Psoas muscle (tissue), 8 donors: ENCODE measurements around the gene ASAP3. TPM values are rescaled to one million over a fixed set of nuclear protein-coding genes. Genes with fewer than 3 reads are reported as not detected.

Experiments used
- ATAC-seq, 4 donors: fragments of 200-7000 bp; cut with Tn5 transposase; one replicate each; pipeline ENCODE4 v1.9.1; 2020; ENCODE audit warnings: moderate library complexity in 3 of 4, mild to moderate bottlenecking in 2 of 4
- DNase-seq, 2 donors: peaks; one replicate each; pipeline ENCODE4 v3.0.0-alpha.2; 2020
- H3K27ac ChIP-seq: fragments of 200-600 bp; one replicate; pipeline ENCODE4 v1.8.0; 2022
- H3K27me3 ChIP-seq, 3 donors: fragments of 200-600 bp in 1 of 3; one replicate each; pipeline versions ENCODE4 v1.6.1 to v1.8.0; 2013 to 2022; ENCODE audit warnings: low read length in 2 of 3, mild to moderate bottlenecking in 2 of 3, moderate library complexity in 1 of 3; ENCODE audit not compliant: insufficient read depth in 3 of 3
- H3K36me3 ChIP-seq, 2 donors: fragments of 200-600 bp in 1 of 2; one replicate each; pipeline versions ENCODE4 v1.6.1 to v1.8.0; 2013 to 2022; ENCODE audit warnings: low read depth in 1 of 2, mild to moderate bottlenecking in 1 of 2, moderate library complexity in 1 of 2; ENCODE audit not compliant: insufficient read depth in 1 of 2
- H3K4me1 ChIP-seq: fragments of 200-600 bp; one replicate; pipeline ENCODE4 v1.8.0; 2022
- H3K4me3 ChIP-seq: fragments of 200-600 bp; one replicate; pipeline ENCODE4 v1.8.0; 2022; ENCODE audit warnings: mild to moderate bottlenecking
- H3K9me3 ChIP-seq: fragments of 200-600 bp; one replicate; pipeline ENCODE4 v1.8.0; 2022
- WGBS, 3 donors: extraction: QIAGEN DNeasy Blood & Tissue Kit; methylation state at CpG; one replicate each; pipeline versions ENCODE4 v1.1.6 to v1.1.7; 2013; 5-methylcytosine and 5-hydroxymethylcytosine counted together
- intact Hi-C, 2 donors: fragments of 100-400 bp; cut with DNase I; formaldehyde crosslinking; loops; one replicate each; pipeline versions ENCODE4 v1.11.0 to v1.14.2; 2022
- polyA plus RNA-seq, 3 donors: library from polyadenylated mRNA; stranded (reverse); fragments of 200-250 nt; gene quantifications; one replicate each; pipeline ENCODE4 v1.2.3, GENCODE V29; 2013
- total RNA-seq, 4 donors: library from RNA; stranded (reverse); fragmentation: NEBNext Ultra II Directional in 2 of 4; extraction: Animal tissue kit (Norgen Biotek cat#: 25700) in 2 of 4; gene quantifications; one replicate each; pipeline versions ENCODE4 v1.2.1 to v1.2.4, GENCODE V29; 2021 to 2023
- TF ChIP-seq, protein P1 (sequence below): fragments of 200-600 bp; IDR thresholded peaks from one replicate; pipeline ENCODE4 v1.8.0; 2022; ENCODE audit warnings: antibody characterized with exemption
- donor health status: healthy with polysubstance abuse.
- donor health status: DM: no; HTN: no; CAD: no; lungs with moderate emphysema.
- donor health status: Bipolar disorder and iron deficiency.
- donor health status: healthy.
- donor health status: DM: yes; HTN: yes; CAD: no.
- donor health status: DM: no; HTN: no; CAD: no.
- donor health status: DM: no; HTN: no; CAD: no.
- donor health status: DM: yes; HTN: yes; CAD: no.

Gene ASAP3
- total and polyA plus RNA-seq, 7 donors, result 13.3 to 68.0 (median 45.7) TPM

DNA sequence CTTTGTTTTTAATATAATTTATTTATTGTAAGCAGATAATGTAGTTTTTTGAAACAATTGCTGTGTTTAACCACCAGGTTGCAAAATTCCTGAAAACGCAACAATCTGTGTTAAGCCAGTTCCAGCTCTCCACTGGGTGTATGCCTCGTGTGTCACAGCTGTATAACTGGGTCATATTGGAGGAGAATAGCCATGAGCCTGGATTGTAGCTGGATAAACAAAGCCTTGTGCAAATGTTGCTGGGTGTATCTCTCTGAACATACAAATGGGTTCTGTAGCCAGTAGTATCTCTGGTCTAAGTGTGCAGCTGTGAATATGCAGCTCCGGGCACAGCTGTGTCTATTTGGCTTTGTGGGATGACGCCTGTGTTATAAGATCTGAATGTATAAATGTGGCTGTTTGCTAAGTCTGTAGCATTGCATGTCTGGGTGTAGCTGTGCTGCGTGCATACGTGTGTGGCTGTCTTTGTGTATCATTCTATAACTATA lies 62.2 kb downstream of the ASAP3 start:
- H3K27me3 ChIP-seq, result no peaks in the 10 kb centered on the region
- DNase-seq (no peak), ATAC-seq (peak in 2 of 4 donors; percentile 22 to 27)
- intact Hi-C loops, result loop anchor here in 1 of 2 donors (5.0 kb wide), 1 partner anchor 56 kb away; no protein-coding TSS in a partner anchor
- peak overlapping the region; percentile 75 for H3K4me3 ChIP-seq
- peaks cover 0 to 9% of the 10 kb centered on the region in 2 donors for H3K36me3 ChIP-seq
- TF ChIP-seq, protein P1, sequence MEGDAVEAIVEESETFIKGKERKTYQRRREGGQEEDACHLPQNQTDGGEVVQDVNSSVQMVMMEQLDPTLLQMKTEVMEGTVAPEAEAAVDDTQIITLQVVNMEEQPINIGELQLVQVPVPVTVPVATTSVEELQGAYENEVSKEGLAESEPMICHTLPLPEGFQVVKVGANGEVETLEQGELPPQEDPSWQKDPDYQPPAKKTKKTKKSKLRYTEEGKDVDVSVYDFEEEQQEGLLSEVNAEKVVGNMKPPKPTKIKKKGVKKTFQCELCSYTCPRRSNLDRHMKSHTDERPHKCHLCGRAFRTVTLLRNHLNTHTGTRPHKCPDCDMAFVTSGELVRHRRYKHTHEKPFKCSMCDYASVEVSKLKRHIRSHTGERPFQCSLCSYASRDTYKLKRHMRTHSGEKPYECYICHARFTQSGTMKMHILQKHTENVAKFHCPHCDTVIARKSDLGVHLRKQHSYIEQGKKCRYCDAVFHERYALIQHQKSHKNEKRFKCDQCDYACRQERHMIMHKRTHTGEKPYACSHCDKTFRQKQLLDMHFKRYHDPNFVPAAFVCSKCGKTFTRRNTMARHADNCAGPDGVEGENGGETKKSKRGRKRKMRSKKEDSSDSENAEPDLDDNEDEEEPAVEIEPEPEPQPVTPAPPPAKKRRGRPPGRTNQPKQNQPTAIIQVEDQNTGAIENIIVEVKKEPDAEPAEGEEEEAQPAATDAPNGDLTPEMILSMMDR, result no peak
- H3K9me3 ChIP-seq, result no peaks in the 10 kb centered on the region
- 26 to 42% (median 26%) methylated on average over 6 of the region's 6 CpGs for WGBS, 3 donors
- peaks cover 50% of the 10 kb centered on the region for H3K4me1 ChIP-seq
- peak overlapping the region; percentile 92 for H3K27ac ChIP-seq

DNA sequence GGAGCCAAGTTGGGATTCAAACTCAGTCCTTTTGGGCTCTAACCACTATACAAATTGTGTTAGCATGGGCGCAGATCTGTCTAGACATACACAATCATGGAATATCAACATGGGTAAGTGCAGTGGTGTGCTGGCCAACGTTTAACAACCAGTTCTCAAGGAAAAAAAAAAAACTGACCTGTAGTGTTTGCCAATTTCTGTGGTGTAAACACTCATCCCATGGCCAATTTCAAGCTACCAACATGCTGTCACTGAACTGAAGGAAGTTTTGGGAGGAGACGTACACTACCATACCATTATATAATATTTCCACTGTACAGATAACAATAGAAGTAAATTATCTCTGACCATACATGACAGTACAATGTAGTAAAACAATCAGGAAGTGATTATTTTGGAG lies 62.6 kb downstream of the ASAP3 start:
- 50 to 55% (median 52%) methylated on average over 3 of the region's 3 CpGs for WGBS, 3 donors
- Histone ChIP-seq H3K27ac (peak overlapping the region; percentile 92), H3K4me1 (peaks cover 50% of the 10 kb centered on the region), H3K4me3 (peak overlapping the region; percentile 75), H3K27me3 (no peaks in the 10 kb centered on the region), H3K9me3 (no peaks in the 10 kb centered on the region), H3K36me3 (peaks cover 0 to 13% of the 10 kb centered on the region in 2 donors)
- intact Hi-C loops, result loop anchor here in 1 of 2 donors (5.0 kb wide), 1 partner anchor 56 kb away; no protein-coding TSS in a partner anchor
- no peak for DNase-seq
- TF ChIP-seq, protein P1, result no peak
- ATAC-seq, result no peak

DNA sequence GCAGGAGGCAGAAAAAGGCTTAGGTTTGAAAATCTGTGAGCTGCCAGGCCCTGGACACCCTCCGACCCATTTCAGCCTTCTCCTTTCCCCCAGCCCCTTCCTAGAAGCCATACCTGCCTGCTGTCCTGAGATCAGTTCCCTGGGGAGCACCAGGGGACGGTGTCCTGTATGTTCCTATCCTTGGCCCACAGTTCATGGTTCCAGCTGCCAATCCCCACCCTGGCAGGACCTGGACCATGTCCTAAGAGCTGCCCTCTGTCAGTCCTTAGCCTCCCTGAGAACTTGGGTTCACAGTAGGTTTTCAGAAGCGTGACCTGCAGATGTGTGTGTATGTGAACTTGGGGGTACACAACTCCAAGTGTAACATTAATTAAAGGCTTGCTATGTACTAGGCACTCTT lies 63.2 kb downstream of the ASAP3 start:
- ATAC-seq, result peak in 2 of 4 donors; percentile 29 to 52
- Histone ChIP-seq H3K27ac (peak overlapping the region; percentile 92), H3K4me1 (peaks cover 50% of the 10 kb centered on the region), H3K9me3 (no peaks in the 10 kb centered on the region), H3K27me3 (no peaks in the 10 kb centered on the region), H3K36me3 (peaks cover 0 to 17% of the 10 kb centered on the region in 2 donors), H3K4me3 (no peak overlapping the region)
- TF ChIP-seq, protein P1, result no peak
- WGBS, 3 donors, result 21 to 55% (median 37%) methylated on average over 3 of the region's 3 CpGs
- intact Hi-C loops, result loop anchor here in 1 of 2 donors (5.0 kb wide), 1 partner anchor 57 kb away; no protein-coding TSS in a partner anchor
- peak in 1 of 2 donors; percentile 74 for DNase-seq

DNA sequence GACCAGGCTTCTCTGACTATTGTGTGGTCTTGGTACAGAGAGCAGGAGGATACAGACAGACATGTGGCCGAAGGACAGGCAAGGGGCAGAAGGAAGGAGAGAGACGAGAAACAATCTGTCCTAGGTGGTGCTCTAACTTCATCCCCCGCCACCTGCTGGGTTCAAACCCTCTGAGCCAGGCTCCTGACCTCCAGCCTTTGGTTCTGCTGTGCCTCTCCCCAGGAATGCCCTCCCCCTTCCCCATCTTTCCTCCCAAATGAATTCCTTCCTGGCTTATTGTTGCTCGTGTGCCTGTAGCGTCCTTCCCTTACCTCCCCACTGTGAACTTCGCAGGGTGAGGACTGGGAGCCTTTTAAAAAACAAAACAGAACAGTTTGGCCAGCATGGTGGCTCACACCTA lies 64.8 kb downstream of the ASAP3 start:
- Histone ChIP-seq H3K4me1 (peaks cover 50% of the 10 kb centered on the region), H3K9me3 (no peaks in the 10 kb centered on the region), H3K27ac (peak overlapping the region; percentile 10), H3K36me3 (peaks cover 0 to 28% of the 10 kb centered on the region in 2 donors), H3K27me3 (no peaks in the 10 kb centered on the region), H3K4me3 (no peak overlapping the region)
- intact Hi-C loops, result no loop called here
- no peak for ATAC-seq
- TF ChIP-seq, protein P1, result no peak
- WGBS, 3 donors, result 68 to 75% (median 73%) methylated on average over 5 to 6 of the region's 6 CpGs
- no peak for DNase-seq

DNA sequence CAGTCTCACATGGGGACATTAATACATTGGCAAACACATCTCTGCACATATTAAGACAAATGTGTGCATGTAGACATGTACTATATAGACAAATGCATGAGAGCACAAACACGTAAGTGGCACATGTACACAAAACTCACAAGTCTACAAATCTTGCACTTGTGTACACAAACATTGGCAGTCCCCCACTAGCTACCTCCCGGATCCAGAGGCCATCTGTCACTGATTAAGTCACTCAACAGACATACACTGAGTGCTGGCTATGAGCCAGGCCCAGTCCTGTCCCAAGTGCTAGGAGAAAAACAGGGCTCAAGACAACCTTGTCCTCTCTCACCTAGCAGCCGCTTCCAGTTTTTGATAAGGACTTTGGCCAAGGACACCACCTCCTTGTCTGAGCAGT lies 66.4 kb downstream of the ASAP3 start:
- TF ChIP-seq, protein P1, result no peak
- peak; percentile 34 to 54 (median 52) for ATAC-seq
- WGBS, 3 donors, result 21 to 28% (median 24%) methylated on average over 3 of the region's 3 CpGs

More for the DNA sequence above, 66.4 kb downstream of the ASAP3 start:
- intact Hi-C loops, result no loop called here
- H3K4me1 ChIP-seq, result peaks cover 42% of the 10 kb centered on the region
- H3K4me3 ChIP-seq, result no peak overlapping the region
- peaks cover 0 to 43% of the 10 kb centered on the region in 2 donors for H3K36me3 ChIP-seq
- H3K27ac ChIP-seq, result peak overlapping the region; percentile 57
- peak; percentile 36 to 75 for DNase-seq
- no peaks in the 10 kb centered on the region for H3K27me3 ChIP-seq
- no peaks in the 10 kb centered on the region for H3K9me3 ChIP-seq
